HEK293 (cell line): ENCODE measurements around the gene CCNJL.

Experiments used
- CTCF ChIA-PET: fragments of 350-600 bp; formaldehyde crosslinking; extraction: SDS; loops from one replicate; lab custom pipeline; 2021; ENCODE audit warnings: antibody characterized with exemption; lab: Yijun Ruan, JAX
- POLR2A ChIA-PET: fragments of 300-600 bp; formaldehyde crosslinking; extraction: SDS; loops from one replicate; lab custom pipeline; 2020; ENCODE audit warnings: antibody characterized with exemption, inconsistent platforms; lab: Yijun Ruan, JAX
- H3K27ac ChIP-seq: fragments of 200-500 bp; sonication (Bioruptor generic); 2 replicates; pipeline ENCODE4 v1.5.1; 2014; ENCODE audit warnings: low read depth, low read length, control low read depth, inconsistent platforms; ENCODE audit errors: extremely low read depth
- H3K36me3 ChIP-seq, 2 experiments: fragments of 200-500 bp in 1 of 2; sonication (Bioruptor generic) in 1 of 2; 1 replicate in 1 of 2; 2 replicates in 1 of 2; pipeline ENCODE4 v1.5.1; 2014 to 2017; ENCODE audit warnings: inconsistent platforms in 2 of 2, low read length in 2 of 2; ENCODE audit not compliant: control insufficient read depth in 2 of 2, insufficient read depth in 1 of 2
- H3K4me1 ChIP-seq: fragments of 200-500 bp; sonication (Bioruptor generic); 2 replicates; pipeline ENCODE4 v1.5.1; 2014; ENCODE audit warnings: mild to moderate bottlenecking, low read length, inconsistent platforms; ENCODE audit not compliant: control insufficient read depth, insufficient read depth
- H3K4me3 ChIP-seq: 2 replicates; pipeline ENCODE4 v1.5.1; 2011; ENCODE audit warnings: low read depth, mild to moderate bottlenecking, control low read depth, low read length, moderate library complexity
- H3K9me3 ChIP-seq: fragments of 200-500 bp; sonication (Bioruptor generic); 2 replicates; pipeline ENCODE4 v1.5.1; 2014; ENCODE audit warnings: low read depth, low read length, inconsistent platforms; ENCODE audit not compliant: control insufficient read depth, insufficient read depth
- IKZF3 ChIP-seq: fragments of 450-650 bp; IDR thresholded peaks from 2 replicates; pipeline ENCODE4 v1.5.0; 2018; ENCODE audit warnings: missing biosample characterization, mild to moderate bottlenecking, missing genetic modification characterization, moderate library complexity
- KLF16 ChIP-seq: fragments of 450-650 bp; formaldehyde crosslinking; IDR thresholded peaks from 2 replicates; pipeline ENCODE4 v1.5.1; 2017; ENCODE audit warnings: missing biosample characterization, missing genetic modification characterization
- OSR2 ChIP-seq: fragments of 450-650 bp; formaldehyde crosslinking; IDR thresholded peaks from 2 replicates; pipeline ENCODE4 v1.5.1; 2016; ENCODE audit warnings: missing biosample characterization, missing genetic modification characterization
- SP3 ChIP-seq: fragments of 450-650 bp; formaldehyde crosslinking; IDR thresholded peaks from 2 replicates; pipeline ENCODE4 v1.5.1; 2016; ENCODE audit warnings: missing biosample characterization, missing genetic modification characterization
- ZBTB8A ChIP-seq: fragments of 450-650 bp; formaldehyde crosslinking; IDR thresholded peaks from 2 replicates; pipeline ENCODE4 v1.5.1; 2016; ENCODE audit warnings: missing biosample characterization, missing genetic modification characterization
- ZFP69B ChIP-seq: fragments of 450-650 bp; formaldehyde crosslinking; IDR thresholded peaks from 2 replicates; pipeline ENCODE4 v1.5.1; 2016; ENCODE audit warnings: missing biosample characterization, missing genetic modification characterization
- ZNF121 ChIP-seq: fragments of 450-650 bp; formaldehyde crosslinking; IDR thresholded peaks from 2 replicates; pipeline ENCODE4 v1.5.1; 2016; ENCODE audit warnings: missing biosample characterization, missing genetic modification characterization
- ZNF221 ChIP-seq: fragments of 450-650 bp; formaldehyde crosslinking; IDR thresholded peaks from 2 replicates; pipeline ENCODE4 v1.5.1; 2017; ENCODE audit warnings: missing biosample characterization, missing genetic modification characterization, borderline replicate concordance
- ZNF274 ChIP-seq, 2 experiments: fragments of 200-500 bp in 1 of 2; fragments of 450-650 bp in 1 of 2; sonication (Bioruptor generic) in 1 of 2; formaldehyde crosslinking in 1 of 2; IDR thresholded peaks; 2 replicates each; pipeline versions ENCODE4 v1.5.1 to v1.6.1; 2014 to 2016; ENCODE audit warnings: borderline replicate concordance in 1 of 2, inconsistent platforms in 1 of 2, low read length in 1 of 2, missing biosample characterization in 1 of 2, missing genetic modification characterization in 1 of 2
- ZNF324 ChIP-seq: fragments of 450-650 bp; formaldehyde crosslinking; IDR thresholded peaks from 2 replicates; pipeline ENCODE4 v1.5.1; 2016; ENCODE audit warnings: missing biosample characterization, missing genetic modification characterization
- ZNF394 ChIP-seq: fragments of 450-650 bp; formaldehyde crosslinking; IDR thresholded peaks from 2 replicates; pipeline ENCODE4 v1.5.1; 2016; ENCODE audit warnings: missing biosample characterization, missing genetic modification characterization, mild to moderate bottlenecking, moderate library complexity, borderline replicate concordance
- ZNF423 ChIP-seq: fragments of 450-650 bp; formaldehyde crosslinking; IDR thresholded peaks from 2 replicates; pipeline ENCODE4 v1.5.1; 2016; ENCODE audit warnings: missing biosample characterization, missing genetic modification characterization
- ZNF510 ChIP-seq: fragments of 450-650 bp; formaldehyde crosslinking; IDR thresholded peaks from 2 replicates; pipeline ENCODE4 v1.5.1; 2018; ENCODE audit warnings: mild to moderate bottlenecking, missing genetic modification characterization, missing biosample characterization; ENCODE audit not compliant: insufficient replicate concordance
- ZNF677 ChIP-seq: fragments of 450-650 bp; IDR thresholded peaks from 2 replicates; pipeline ENCODE4 v1.5.0; 2018; ENCODE audit warnings: missing biosample characterization, mild to moderate bottlenecking, missing genetic modification characterization, moderate library complexity
- TF ChIP-seq, protein P1 (sequence below): fragments of 450-650 bp; formaldehyde crosslinking; conservative IDR thresholded peaks from 2 replicates; pipeline ENCODE4 v1.5.1; 2016; ENCODE audit warnings: low read depth, missing biosample characterization, missing genetic modification characterization
- TF ChIP-seq, protein P2 (sequence below): fragments of 450-650 bp; formaldehyde crosslinking; optimal IDR thresholded peaks from 2 replicates; pipeline ENCODE3; 2016; ENCODE audit warnings: missing biosample characterization, mild to moderate bottlenecking, missing genetic modification characterization
- TF ChIP-seq, protein P3 (sequence below): fragments of 450-650 bp; IDR thresholded peaks from 2 replicates; pipeline ENCODE4 v1.5.1; 2018; ENCODE audit warnings: missing biosample characterization, missing genetic modification characterization
- TF ChIP-seq, protein P4 (sequence below): sonication (generic); formaldehyde crosslinking; IDR thresholded peaks from 2 replicates; pipeline ENCODE4 v1.8.1; 2022; ENCODE audit warnings: mild to moderate bottlenecking, moderate library complexity, missing genetic modification reagents
- TF ChIP-seq, protein P5 (sequence below): fragments of 450-650 bp; formaldehyde crosslinking; IDR thresholded peaks from 2 replicates; pipeline ENCODE4 v1.5.1; 2016; ENCODE audit warnings: missing biosample characterization, missing genetic modification characterization
- TF ChIP-seq, protein P6 (sequence below): fragments of 450-650 bp; formaldehyde crosslinking; IDR thresholded peaks from 2 replicates; pipeline ENCODE4 v1.5.1; 2016; ENCODE audit warnings: missing biosample characterization, missing genetic modification characterization

The CCNJL gene

DNA sequence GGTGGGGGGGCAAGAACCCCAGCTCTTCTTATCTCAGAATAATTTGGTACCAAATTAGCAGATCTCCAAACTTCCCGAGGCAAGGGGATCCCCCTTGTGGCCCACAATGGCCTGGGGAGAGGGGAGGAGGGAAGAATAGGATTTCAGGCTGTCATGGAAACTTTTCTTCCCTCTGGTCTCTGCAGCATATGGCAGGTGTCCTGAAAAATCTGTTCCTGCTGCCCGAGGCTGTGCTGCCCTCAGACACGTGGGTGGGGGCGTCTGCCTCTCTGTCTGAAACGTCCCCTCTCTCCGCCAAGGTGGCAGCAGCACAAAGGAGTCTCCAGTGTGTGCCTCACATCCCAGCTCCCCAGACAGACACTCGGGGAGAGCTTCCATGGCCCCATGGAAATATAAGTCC is 34.0 kb downstream of the CCNJL start:
- no peaks in the 10 kb centered on the region for H3K4me1 ChIP-seq
- no peak overlapping the region for H3K27ac ChIP-seq
- no peaks in the 10 kb centered on the region for H3K36me3 ChIP-seq
- TF ChIP-seq, protein P1, sequence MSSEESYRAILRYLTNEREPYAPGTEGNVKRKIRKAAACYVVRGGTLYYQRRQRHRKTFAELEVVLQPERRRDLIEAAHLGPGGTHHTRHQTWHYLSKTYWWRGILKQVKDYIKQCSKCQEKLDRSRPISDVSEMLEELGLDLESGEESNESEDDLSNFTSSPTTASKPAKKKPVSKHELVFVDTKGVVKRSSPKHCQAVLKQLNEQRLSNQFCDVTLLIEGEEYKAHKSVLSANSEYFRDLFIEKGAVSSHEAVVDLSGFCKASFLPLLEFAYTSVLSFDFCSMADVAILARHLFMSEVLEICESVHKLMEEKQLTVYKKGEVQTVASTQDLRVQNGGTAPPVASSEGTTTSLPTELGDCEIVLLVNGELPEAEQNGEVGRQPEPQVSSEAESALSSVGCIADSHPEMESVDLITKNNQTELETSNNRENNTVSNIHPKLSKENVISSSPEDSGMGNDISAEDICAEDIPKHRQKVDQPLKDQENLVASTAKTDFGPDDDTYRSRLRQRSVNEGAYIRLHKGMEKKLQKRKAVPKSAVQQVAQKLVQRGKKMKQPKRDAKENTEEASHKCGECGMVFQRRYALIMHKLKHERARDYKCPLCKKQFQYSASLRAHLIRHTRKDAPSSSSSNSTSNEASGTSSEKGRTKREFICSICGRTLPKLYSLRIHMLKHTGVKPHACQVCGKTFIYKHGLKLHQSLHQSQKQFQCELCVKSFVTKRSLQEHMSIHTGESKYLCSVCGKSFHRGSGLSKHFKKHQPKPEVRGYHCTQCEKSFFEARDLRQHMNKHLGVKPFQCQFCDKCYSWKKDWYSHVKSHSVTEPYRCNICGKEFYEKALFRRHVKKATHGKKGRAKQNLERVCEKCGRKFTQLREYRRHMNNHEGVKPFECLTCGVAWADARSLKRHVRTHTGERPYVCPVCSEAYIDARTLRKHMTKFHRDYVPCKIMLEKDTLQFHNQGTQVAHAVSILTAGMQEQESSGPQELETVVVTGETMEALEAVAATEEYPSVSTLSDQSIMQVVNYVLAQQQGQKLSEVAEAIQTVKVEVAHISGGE (tag by site-specific recombination), result no peak
- TF ChIP-seq OSR2 (tag by site-specific recombination) (no peak), ZNF394 (tag by site-specific recombination) (no peak), ZBTB8A (tag by site-specific recombination) (no peak), ZNF324 (no peak), ZNF121 (no peak), IKZF3 (tag by site-specific recombination) (no peak), ZNF423 (tag by site-specific recombination) (no peak), ZNF510 (tag by site-specific recombination) (no peak)
- no peaks in the 10 kb centered on the region for H3K9me3 ChIP-seq
- no peak overlapping the region for H3K4me3 ChIP-seq
- POLR2A ChIA-PET, result no interaction called here
- CTCF ChIA-PET, result no interaction called here

DNA sequence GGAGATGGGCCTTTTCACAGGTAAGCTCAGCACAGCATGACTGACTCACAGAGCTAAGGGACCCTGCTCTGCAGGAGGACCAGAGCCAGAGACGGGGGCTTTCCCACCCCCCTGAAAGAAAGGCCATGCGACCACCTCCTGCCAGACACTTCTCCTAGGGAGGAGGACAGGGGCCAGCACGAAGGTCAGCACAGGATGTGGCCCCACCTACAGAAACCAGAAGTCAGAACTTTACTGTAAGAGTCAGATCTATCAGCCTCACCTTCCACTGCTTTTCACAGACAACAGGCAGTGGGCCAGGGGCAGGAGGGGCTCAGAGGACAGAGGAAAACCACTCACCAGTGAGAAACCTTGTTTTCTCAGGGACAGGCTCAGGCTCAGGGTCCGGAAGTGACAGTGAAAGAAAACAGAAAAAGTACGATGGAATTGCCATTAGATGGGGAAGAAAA is 37.9 kb downstream of the CCNJL start:
- Histone ChIP-seq H3K4me3 (no peak overlapping the region), H3K27ac (no peak overlapping the region), H3K9me3 (no peaks in the 10 kb centered on the region), H3K4me1 (no peaks in the 10 kb centered on the region), H3K36me3 (no peaks in the 10 kb centered on the region)
- POLR2A ChIA-PET, result no interaction called here
- CTCF ChIA-PET, result no interaction called here
- TF ChIP-seq, protein P2, sequence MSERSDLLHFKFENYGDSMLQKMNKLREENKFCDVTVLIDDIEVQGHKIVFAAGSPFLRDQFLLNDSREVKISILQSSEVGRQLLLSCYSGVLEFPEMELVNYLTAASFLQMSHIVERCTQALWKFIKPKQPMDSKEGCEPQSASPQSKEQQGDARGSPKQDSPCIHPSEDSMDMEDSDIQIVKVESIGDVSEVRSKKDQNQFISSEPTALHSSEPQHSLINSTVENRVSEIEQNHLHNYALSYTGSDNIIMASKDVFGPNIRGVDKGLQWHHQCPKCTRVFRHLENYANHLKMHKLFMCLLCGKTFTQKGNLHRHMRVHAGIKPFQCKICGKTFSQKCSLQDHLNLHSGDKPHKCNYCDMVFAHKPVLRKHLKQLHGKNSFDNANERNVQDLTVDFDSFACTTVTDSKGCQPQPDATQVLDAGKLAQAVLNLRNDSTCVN, result no peak
- TF ChIP-seq SP3 (no peak), ZNF677 (tag by site-specific recombination) (no peak), ZFP69B (tag by site-specific recombination) (no peak), ZNF274 (IDR thresholded peaks at IDR 0.05; ENCODE audit: low read length) (no peak), ZNF274 (tag by site-specific recombination; IDR thresholded peaks at IDR 0.05; ENCODE audit: borderline replicate concordance) (no peak), ZNF221 (tag by site-specific recombination) (no peak), KLF16 (tag by site-specific recombination) (no peak)
- TF ChIP-seq, protein P3, sequence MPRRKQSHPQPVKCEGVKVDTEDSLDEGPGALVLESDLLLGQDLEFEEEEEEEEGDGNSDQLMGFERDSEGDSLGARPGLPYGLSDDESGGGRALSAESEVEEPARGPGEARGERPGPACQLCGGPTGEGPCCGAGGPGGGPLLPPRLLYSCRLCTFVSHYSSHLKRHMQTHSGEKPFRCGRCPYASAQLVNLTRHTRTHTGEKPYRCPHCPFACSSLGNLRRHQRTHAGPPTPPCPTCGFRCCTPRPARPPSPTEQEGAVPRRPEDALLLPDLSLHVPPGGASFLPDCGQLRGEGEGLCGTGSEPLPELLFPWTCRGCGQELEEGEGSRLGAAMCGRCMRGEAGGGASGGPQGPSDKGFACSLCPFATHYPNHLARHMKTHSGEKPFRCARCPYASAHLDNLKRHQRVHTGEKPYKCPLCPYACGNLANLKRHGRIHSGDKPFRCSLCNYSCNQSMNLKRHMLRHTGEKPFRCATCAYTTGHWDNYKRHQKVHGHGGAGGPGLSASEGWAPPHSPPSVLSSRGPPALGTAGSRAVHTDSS (tag by site-specific recombination), result no peak
- TF ChIP-seq, protein P4, sequence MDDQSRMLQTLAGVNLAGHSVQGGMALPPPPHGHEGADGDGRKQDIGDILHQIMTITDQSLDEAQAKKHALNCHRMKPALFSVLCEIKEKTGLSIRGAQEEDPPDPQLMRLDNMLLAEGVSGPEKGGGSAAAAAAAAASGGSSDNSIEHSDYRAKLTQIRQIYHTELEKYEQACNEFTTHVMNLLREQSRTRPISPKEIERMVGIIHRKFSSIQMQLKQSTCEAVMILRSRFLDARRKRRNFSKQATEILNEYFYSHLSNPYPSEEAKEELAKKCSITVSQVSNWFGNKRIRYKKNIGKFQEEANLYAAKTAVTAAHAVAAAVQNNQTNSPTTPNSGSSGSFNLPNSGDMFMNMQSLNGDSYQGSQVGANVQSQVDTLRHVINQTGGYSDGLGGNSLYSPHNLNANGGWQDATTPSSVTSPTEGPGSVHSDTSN (CRISPR knock-in tag), result no peak
- TF ChIP-seq, protein P5, sequence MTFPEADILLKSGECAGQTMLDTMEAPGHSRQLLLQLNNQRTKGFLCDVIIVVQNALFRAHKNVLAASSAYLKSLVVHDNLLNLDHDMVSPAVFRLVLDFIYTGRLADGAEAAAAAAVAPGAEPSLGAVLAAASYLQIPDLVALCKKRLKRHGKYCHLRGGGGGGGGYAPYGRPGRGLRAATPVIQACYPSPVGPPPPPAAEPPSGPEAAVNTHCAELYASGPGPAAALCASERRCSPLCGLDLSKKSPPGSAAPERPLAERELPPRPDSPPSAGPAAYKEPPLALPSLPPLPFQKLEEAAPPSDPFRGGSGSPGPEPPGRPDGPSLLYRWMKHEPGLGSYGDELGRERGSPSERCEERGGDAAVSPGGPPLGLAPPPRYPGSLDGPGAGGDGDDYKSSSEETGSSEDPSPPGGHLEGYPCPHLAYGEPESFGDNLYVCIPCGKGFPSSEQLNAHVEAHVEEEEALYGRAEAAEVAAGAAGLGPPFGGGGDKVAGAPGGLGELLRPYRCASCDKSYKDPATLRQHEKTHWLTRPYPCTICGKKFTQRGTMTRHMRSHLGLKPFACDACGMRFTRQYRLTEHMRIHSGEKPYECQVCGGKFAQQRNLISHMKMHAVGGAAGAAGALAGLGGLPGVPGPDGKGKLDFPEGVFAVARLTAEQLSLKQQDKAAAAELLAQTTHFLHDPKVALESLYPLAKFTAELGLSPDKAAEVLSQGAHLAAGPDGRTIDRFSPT (tag by site-specific recombination), result no peak
- TF ChIP-seq, protein P6, sequence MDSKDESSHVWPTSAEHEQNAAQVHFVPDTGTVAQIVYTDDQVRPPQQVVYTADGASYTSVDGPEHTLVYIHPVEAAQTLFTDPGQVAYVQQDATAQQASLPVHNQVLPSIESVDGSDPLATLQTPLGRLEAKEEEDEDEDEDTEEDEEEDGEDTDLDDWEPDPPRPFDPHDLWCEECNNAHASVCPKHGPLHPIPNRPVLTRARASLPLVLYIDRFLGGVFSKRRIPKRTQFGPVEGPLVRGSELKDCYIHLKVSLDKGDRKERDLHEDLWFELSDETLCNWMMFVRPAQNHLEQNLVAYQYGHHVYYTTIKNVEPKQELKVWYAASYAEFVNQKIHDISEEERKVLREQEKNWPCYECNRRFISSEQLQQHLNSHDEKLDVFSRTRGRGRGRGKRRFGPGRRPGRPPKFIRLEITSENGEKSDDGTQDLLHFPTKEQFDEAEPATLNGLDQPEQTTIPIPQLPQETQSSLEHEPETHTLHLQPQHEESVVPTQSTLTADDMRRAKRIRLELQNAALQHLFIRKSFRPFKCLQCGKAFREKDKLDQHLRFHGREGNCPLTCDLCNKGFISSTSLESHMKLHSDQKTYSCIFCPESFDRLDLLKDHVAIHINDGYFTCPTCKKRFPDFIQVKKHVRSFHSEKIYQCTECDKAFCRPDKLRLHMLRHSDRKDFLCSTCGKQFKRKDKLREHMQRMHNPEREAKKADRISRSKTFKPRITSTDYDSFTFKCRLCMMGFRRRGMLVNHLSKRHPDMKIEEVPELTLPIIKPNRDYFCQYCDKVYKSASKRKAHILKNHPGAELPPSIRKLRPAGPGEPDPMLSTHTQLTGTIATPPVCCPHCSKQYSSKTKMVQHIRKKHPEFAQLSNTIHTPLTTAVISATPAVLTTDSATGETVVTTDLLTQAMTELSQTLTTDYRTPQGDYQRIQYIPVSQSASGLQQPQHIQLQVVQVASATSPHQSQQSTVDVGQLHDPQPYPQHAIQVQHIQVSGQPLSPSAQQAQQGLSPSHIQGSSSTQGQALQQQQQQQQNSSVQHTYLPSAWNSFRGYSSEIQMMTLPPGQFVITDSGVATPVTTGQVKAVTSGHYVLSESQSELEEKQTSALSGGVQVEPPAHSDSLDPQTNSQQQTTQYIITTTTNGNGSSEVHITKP, result no peak
